Heart right ventricle (tissue), 16 donors: Measurements from ENCODE around the gene TRAK2. TPM values are rescaled to one million over a fixed set of nuclear protein-coding genes. Genes with fewer than 3 reads are reported as not detected.
A peak's percentile ranks its signal among the peaks of the same experiment; 100 is the strongest.

ENCODE experiments used
- ATAC-seq, 8 donors: fragments of 200-7000 bp; cut with Tn5 transposase; one replicate each; pipeline ENCODE4 v1.9.1; 2020; ENCODE audit warnings: mild to moderate bottlenecking in 8 of 8, moderate library complexity in 8 of 8, moderate number of reproducible peaks in 1 of 8
- DNase-seq, 2 donors: peaks; one replicate each; pipeline ENCODE4 v3.0.0-alpha.2; 2020
- H3K27ac ChIP-seq, 10 donors: fragments of 200-600 bp; sonication (generic) in 2 of 10; one replicate each; pipeline versions ENCODE4 v1.5.0 to v1.8.0; 2020 to 2022; ENCODE audit warnings: mild to moderate bottlenecking in 3 of 10
- H3K27me3 ChIP-seq, 7 donors: fragments of 200-600 bp; one replicate each; pipeline ENCODE4 v1.8.0; 2021 to 2022; ENCODE audit warnings: mild to moderate bottlenecking in 2 of 7
- H3K36me3 ChIP-seq, 9 donors: fragments of 200-600 bp; sonication (generic) in 1 of 9; one replicate each; pipeline versions ENCODE4 v1.5.0 to v1.8.0; 2020 to 2022; ENCODE audit warnings: mild to moderate bottlenecking in 2 of 9
- H3K4me1 ChIP-seq, 9 donors: fragments of 200-600 bp; sonication (generic) in 1 of 9; one replicate each; pipeline versions ENCODE4 v1.5.0 to v1.8.0; 2020 to 2022; ENCODE audit warnings: mild to moderate bottlenecking in 4 of 9
- H3K4me3 ChIP-seq, 10 donors: fragments of 200-600 bp; sonication (generic) in 2 of 10; one replicate each; pipeline versions ENCODE4 v1.5.0 to v1.8.0; 2020 to 2022; ENCODE audit warnings: mild to moderate bottlenecking in 7 of 10, moderate library complexity in 2 of 10
- H3K9me3 ChIP-seq, 11 donors: fragments of 200-600 bp in 10 of 11; sonication (generic) in 2 of 11; one replicate each; pipeline versions ENCODE4 v1.5.0 to v1.8.0; 2013 to 2022; ENCODE audit warnings: mild to moderate bottlenecking in 2 of 11, control low read depth in 1 of 11, moderate library complexity in 1 of 11
- WGBS, 2 donors: extraction: QIAGEN DNeasy Blood & Tissue Kit; methylation state at CpG; one replicate each; pipeline ENCODE4 v1.1.7; 2013; ENCODE audit warnings: inconsistent platforms in 1 of 2; 5-methylcytosine and 5-hydroxymethylcytosine counted together
- intact Hi-C, 10 donors: fragments of 100-400 bp; cut with DNase I; formaldehyde crosslinking; loops; one replicate each; pipeline versions ENCODE4 v1.11.1 to v1.14.2; 2022
- polyA plus RNA-seq, 2 donors: library from polyadenylated mRNA; stranded (reverse); fragments of 200-250 nt; gene quantifications; one replicate each; pipeline ENCODE4 v1.2.3, GENCODE V29; 2013
- total RNA-seq, 10 donors: library from RNA; stranded (reverse); fragmentation: NEBNext Ultra II Directional in 3 of 10; extraction: Animal tissue kit (Norgen Biotek cat#: 25700) in 3 of 10; gene quantifications; one replicate each; pipeline versions ENCODE4 v1.2.1 to v1.2.4, GENCODE V29; 2021 to 2023
- TF ChIP-seq, protein P1 (sequence below), 9 donors: fragments of 200-600 bp; sonication (generic) in 2 of 9; IDR thresholded peaks; one replicate each; pipeline versions ENCODE4 v1.5.0 to v1.8.0; 2021 to 2022; ENCODE audit warnings: antibody characterized with exemption in 9 of 9, mild to moderate bottlenecking in 5 of 9, moderate library complexity in 1 of 9
- donor health status: Arrhythmogenic right ventricular cardiomyopathy.
- donor health status: ischemic (EF 13 %, LVEDD 7.1; RV severe dilation, severe dysfunction).
- donor health status: healthy with polysubstance abuse.
- donor health status: DM: no; HTN: yes; CAD: no.
- donor health status: DM: no; HTN: no; CAD: no.
- donor health status: ischemic (EF 25% LVEDD 6.9; RV normal size, moderate dysfunction).
- donor health status: ischemic (EF 25% LVEDD 5.7; RV mildly dilated, moderate dysfunction).
- donor health status: healthy.
- donor health status: DM: yes; HTN: yes; CAD: no.
- donor health status: Ischemic cardiomyopathy.
- donor health status: ischemic (EF 35%, LVEDD 5.7; RV mildly dilated, moderate dysfunction).
- donor health status: nonischemic (EF 11% LVEDD 7.7; RV severe dilation, severe dysfunction).
- donor health status: DM: yes; HTN: yes; CAD: no.
- donor health status: PGD.
- donor health status: ischemic (EF 29% LVEDD 5.4; RV normal size, mild dysfunction).
- donor health status: nonischemic (EF 23%, LVEDD 6.1; RV moderate dilation, normal function).

The TRAK2 gene
- total and polyA plus RNA-seq, 12 donors, result 16.6 to 190 (median 166) TPM

DNA sequence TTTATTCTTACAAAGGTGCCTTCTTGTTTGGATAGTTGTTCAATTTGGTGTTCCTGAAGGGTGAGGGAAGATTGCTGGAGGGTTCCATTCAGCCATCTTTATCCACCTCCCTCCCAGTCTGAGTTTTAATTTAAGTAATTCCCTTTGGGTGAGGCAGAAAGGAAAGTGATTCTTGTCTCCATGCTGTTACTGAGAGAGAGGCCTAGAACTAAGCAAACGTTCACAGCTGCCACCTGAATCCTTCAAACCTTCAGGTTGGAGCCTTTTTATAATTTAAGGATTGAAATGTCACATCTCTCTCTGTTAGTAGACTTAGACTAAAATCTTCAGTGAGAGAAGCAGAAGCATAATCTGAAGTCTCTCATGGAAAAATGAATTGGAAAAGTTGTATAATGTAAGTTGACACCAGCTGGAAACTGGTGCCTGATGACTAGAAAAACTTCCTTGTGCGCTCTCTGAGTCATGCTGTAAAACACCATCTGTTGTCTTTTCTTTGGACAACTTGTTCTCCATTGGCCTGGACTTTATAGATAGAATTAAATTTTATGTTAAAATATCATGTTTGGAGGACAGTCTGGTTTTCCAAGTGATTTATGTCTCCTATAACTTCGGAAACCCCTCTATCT is 14.9 kb upstream of the TRAK2 start:
- H3K27ac ChIP-seq, result peak overlapping the region in 9 of 10 donors; percentile 25 to 75 (median 61)
- DNase-seq, result no peak
- H3K4me1 ChIP-seq, result peaks cover 0 to 22% (median 11%) of the 10 kb centered on the region in 9 donors
- no peak overlapping the region for H3K4me3 ChIP-seq
- TF ChIP-seq, protein P1, sequence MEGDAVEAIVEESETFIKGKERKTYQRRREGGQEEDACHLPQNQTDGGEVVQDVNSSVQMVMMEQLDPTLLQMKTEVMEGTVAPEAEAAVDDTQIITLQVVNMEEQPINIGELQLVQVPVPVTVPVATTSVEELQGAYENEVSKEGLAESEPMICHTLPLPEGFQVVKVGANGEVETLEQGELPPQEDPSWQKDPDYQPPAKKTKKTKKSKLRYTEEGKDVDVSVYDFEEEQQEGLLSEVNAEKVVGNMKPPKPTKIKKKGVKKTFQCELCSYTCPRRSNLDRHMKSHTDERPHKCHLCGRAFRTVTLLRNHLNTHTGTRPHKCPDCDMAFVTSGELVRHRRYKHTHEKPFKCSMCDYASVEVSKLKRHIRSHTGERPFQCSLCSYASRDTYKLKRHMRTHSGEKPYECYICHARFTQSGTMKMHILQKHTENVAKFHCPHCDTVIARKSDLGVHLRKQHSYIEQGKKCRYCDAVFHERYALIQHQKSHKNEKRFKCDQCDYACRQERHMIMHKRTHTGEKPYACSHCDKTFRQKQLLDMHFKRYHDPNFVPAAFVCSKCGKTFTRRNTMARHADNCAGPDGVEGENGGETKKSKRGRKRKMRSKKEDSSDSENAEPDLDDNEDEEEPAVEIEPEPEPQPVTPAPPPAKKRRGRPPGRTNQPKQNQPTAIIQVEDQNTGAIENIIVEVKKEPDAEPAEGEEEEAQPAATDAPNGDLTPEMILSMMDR (IDR thresholded peaks at IDR 0.05), result no peak
- 74 to 75% methylated on average over 3 of the region's 3 CpGs for WGBS, 2 donors
- peaks cover 0 to 96% (median 37%) of the 10 kb centered on the region in 9 donors for H3K36me3 ChIP-seq
- H3K27me3 ChIP-seq, result no peaks in the 10 kb centered on the region
- ATAC-seq, result peak in 7 of 8 donors; percentile 64 to 81 (median 79)
- H3K9me3 ChIP-seq, result peaks cover 0 to 9% (median 0%) of the 10 kb centered on the region in 11 donors
- intact Hi-C loops, result loop anchor here in 1 of 10 donors (10.0 kb wide), 1 partner anchor 71 kb away; no protein-coding TSS in a partner anchor

DNA sequence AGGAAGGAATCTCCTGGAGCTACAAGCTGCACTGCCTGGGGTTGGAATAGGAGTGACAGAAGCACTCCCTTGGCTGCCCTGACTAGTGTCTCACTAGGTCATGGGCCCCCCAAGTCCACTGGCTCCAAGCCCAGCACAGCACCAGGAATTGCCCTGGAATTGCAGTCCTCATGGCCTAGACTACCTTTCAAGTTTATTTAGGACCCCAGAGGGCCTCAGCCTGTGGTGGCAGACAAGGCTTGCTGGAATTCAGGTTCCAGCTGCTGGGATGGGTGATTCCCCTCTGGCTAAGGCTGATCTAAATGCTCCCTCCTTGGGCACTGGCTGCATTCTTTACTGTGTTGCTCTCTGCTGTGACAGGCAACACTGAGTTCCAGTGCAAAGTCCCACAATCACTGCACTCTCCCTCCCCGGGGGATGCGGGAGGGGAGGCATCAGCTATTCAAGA is 14.3 kb upstream of the TRAK2 start:
- intact Hi-C loops, result loop anchor here in 1 of 10 donors (10.0 kb wide), 1 partner anchor 71 kb away; no protein-coding TSS in a partner anchor
- DNase-seq (no peak), ATAC-seq (peak; percentile 17 to 74 (median 56))
- peak overlapping the region in 9 of 10 donors; percentile 24 to 75 (median 61) for H3K27ac ChIP-seq
- 84 to 91% methylated on average over 2 of the region's 2 CpGs for WGBS, 2 donors
- peaks cover 0 to 22% (median 11%) of the 10 kb centered on the region in 9 donors for H3K4me1 ChIP-seq
- no peak overlapping the region for H3K4me3 ChIP-seq
- H3K27me3 ChIP-seq, result no peaks in the 10 kb centered on the region
- H3K36me3 ChIP-seq, result peaks cover 0 to 96% (median 42%) of the 10 kb centered on the region in 9 donors
- TF ChIP-seq, protein P1 (IDR thresholded peaks at IDR 0.05), result no peak
- peaks cover 0 to 9% (median 0%) of the 10 kb centered on the region in 11 donors for H3K9me3 ChIP-seq

DNA sequence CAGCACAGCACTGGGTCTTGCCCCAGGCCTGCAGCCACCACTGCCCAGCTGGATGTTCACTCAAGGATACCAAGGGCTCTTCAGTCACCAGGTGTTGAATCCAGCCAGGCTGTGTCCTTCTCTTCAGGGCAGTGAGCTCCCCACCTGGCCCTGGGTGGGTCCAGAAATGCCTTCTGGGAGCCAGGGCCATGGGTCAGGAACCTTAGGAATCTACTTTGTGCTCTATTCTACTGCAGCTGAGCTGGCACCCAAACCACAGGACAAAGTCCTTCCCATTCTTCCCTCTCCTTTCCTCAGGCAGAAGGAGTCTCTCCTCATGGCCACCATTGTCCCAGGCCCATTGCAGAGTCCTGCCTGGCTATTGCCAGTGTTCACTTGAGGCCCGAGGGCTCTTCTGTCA is 13.3 kb upstream of the TRAK2 start:
- peaks cover 0 to 10% (median 0%) of the 10 kb centered on the region in 11 donors for H3K9me3 ChIP-seq
- H3K36me3 ChIP-seq, result peaks cover 0 to 96% (median 39%) of the 10 kb centered on the region in 9 donors
- intact Hi-C loops, result loop anchor here in 2 of 10 donors (5.0 to 10.0 kb wide), 2 partner anchors 70 to 77 kb away; no protein-coding TSS in a partner anchor
- DNase-seq (no peak), ATAC-seq (peak in 1 of 8 donors; percentile 53)
- H3K4me3 ChIP-seq, result no peak overlapping the region
- H3K27me3 ChIP-seq, result no peaks in the 10 kb centered on the region
- 95 to 96% methylated on average over 1 of the region's 1 CpG for WGBS, 2 donors
- TF ChIP-seq, protein P1 (IDR thresholded peaks at IDR 0.05), result no peak
- H3K27ac ChIP-seq, result peak overlapping the region in 5 of 10 donors; percentile 26 to 75 (median 70)
- H3K4me1 ChIP-seq, result peaks cover 0 to 22% (median 11%) of the 10 kb centered on the region in 9 donors

DNA sequence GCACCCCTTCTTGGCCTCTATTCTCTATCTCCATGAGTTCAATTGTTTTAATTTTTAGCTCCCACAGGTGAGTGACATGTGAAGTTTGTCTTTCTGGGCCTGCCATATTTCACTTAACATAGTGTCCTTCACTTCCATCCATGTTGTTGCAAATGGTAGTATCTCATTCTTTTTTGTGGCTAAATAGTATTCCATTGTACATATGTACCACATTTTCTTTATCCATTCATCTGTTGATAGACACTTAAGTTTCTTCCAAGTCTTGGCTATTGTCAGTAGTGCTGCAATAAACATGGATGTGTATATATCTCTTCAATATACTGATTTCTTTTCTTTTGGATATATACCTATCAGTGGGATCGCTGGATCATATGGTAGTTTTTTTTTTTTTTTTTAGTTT is 9.3 kb upstream of the TRAK2 start:
- intact Hi-C loops, result loop anchor here in 2 of 10 donors (5.0 to 10.0 kb wide), 2 partner anchors 66 to 73 kb away; no protein-coding TSS in a partner anchor
- TF ChIP-seq, protein P1 (IDR thresholded peaks at IDR 0.05), result no peak
- Histone ChIP-seq H3K9me3 (peaks cover 0 to 10% (median 0%) of the 10 kb centered on the region in 11 donors), H3K36me3 (peaks cover 0 to 100% (median 43%) of the 10 kb centered on the region in 9 donors), H3K4me3 (no peak overlapping the region), H3K4me1 (peaks cover 0 to 9% (median 3%) of the 10 kb centered on the region in 9 donors), H3K27me3 (no peaks in the 10 kb centered on the region), H3K27ac (no peak overlapping the region)
- ATAC-seq, result no peak
- no peak for DNase-seq
- 97 to 100% methylated on average over 1 of the region's 1 CpG for WGBS, 2 donors
